Measurements from ENCODE around the gene PFN3.

The PFN3 gene

DNA sequence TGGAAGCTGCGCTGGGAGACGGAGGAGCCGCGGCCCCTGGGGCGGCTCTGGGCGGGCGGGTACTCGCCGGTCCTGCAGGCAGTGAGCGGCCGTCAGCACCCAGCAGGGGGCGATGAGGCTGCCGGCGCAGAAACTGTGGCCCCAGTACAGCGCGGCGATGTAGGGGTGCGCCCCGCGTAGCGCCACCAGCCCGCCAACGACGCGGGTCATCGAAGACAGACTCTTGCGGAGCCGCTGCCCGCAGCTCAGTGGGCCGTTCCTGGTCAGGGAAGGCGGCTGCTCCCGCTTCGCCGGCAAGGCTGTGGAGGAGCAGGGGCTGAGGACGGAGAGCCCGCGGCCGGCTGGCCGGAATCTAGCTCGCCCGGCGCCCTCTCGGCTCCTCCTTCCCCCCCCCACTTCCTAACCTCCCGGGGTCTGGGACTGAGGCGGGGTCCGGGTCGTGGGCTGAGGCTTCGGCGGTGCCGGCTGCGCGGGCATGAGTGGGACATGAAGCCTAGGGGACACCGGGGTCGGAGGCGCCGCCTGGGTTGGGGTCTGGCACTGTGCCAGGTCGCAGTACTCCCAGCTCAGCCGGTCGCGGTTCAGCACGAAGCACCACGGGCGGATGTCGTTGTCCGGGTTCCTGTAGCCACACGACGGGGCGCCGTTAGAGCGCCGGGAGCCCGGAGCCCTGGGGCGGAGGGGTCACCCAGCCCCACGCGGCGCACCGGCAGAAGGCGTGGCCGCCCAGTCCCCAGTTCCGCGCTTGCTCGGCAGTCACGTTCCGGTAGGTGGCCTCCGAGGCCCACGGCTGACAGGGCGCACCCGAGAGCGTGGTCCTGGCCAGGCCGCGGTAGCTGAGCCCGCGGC, 3.6 kb upstream of the PFN3 start:
- peak; percentile 93 for ATAC-seq
- TF ChIP-seq BACH2 (CRISPR knock-in tag; IDR thresholded peaks at IDR 0.05; ENCODE audit: borderline replicate concordance), result no peak
- no peak for TF ChIP-seq CREB5 (CRISPR knock-in tag; IDR thresholded peaks at IDR 0.05; ENCODE audit: low read depth)
- no peak for TF ChIP-seq PPARA (CRISPR knock-in tag; IDR thresholded peaks at IDR 0.05; ENCODE audit: borderline replicate concordance)
- TF ChIP-seq ZFP30 (CRISPR knock-in tag; IDR thresholded peaks at IDR 0.05), result no peak
- TF ChIP-seq GLIS3 (CRISPR knock-in tag; IDR thresholded peaks at IDR 0.05), result no peak
- TF ChIP-seq ZC3H10 (CRISPR knock-in tag; IDR thresholded peaks at IDR 0.05), result no peak
- TF ChIP-seq ISL1 (CRISPR knock-in tag; IDR thresholded peaks at IDR 0.05), result no peak

GRCh38 chr5:177403102-177403791, 2.8 kb upstream of the PFN3 start:
- peak; percentile 10 for ATAC-seq
- TF ChIP-seq BACH2 (CRISPR knock-in tag; IDR thresholded peaks at IDR 0.05; ENCODE audit: borderline replicate concordance) (no peak), TOX (CRISPR knock-in tag; IDR thresholded peaks at IDR 0.05; ENCODE audit: borderline replicate concordance) (no peak), SNAI2 (CRISPR knock-in tag; IDR thresholded peaks at IDR 0.05) (no peak), PPARA (CRISPR knock-in tag; IDR thresholded peaks at IDR 0.05; ENCODE audit: borderline replicate concordance) (no peak), CSDC2 (CRISPR knock-in tag; IDR thresholded peaks at IDR 0.05) (no peak), TCF4 (CRISPR knock-in tag; IDR thresholded peaks at IDR 0.05; ENCODE audit: borderline replicate concordance) (no peak), ZFP30 (CRISPR knock-in tag; IDR thresholded peaks at IDR 0.05) (no peak), ZNF565 (CRISPR knock-in tag; conservative IDR thresholded peaks at IDR 0.05; ENCODE audit: low read depth) (no peak), RARB (CRISPR knock-in tag; IDR thresholded peaks at IDR 0.05) (no peak), ZFP3 (CRISPR knock-in tag; IDR thresholded peaks at IDR 0.05) (no peak)

DNA sequence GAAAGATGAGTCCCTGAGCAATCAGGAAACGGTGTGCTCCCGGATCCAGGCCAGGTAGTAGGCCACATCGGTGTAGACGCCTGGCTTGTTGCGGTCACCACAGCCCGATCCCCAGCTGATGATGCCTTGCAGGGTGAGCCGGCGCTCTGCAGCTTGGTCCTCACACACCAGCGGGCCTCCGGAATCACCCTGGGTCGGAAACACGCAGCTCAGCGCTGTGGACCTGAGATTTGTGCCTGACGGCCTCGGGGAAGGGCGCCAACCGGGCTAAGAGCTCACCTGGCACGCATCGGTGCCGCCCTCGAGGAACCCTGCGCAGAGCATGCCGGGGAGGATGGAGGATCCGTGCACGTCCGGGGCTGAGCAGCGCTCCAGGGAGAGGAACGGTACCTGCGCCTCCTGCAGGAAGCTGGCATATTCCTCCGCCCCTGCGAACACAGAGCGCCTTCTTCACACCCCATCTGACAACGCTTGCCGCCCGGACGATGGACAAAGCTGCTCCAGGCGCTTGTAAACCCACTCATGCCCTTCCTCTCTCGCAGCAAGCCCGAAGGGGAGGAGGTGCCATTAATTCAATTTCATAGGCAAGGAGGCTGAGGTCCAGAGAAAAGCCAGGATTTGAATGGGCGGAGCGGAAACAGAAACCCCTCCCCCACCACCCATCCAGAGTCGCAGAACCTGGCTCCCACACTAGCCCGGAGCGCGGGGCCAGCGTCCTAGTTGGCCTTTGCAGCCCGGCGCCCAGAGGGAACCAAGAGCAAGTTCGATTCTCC, 2.0 kb upstream of the PFN3 start:
- peak; percentile 44 for ATAC-seq
- TF ChIP-seq, protein P1, sequence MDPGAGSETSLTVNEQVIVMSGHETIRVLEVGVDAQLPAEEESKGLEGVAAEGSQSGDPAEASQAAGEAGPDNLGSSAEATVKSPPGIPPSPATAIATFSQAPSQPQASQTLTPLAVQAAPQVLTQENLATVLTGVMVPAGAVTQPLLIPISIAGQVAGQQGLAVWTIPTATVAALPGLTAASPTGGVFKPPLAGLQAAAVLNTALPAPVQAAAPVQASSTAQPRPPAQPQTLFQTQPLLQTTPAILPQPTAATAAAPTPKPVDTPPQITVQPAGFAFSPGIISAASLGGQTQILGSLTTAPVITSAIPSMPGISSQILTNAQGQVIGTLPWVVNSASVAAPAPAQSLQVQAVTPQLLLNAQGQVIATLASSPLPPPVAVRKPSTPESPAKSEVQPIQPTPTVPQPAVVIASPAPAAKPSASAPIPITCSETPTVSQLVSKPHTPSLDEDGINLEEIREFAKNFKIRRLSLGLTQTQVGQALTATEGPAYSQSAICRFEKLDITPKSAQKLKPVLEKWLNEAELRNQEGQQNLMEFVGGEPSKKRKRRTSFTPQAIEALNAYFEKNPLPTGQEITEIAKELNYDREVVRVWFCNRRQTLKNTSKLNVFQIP (CRISPR knock-in tag; IDR thresholded peaks at IDR 0.05; ENCODE audit: borderline replicate concordance, low read depth), result no peak
- TF ChIP-seq ARNTL (CRISPR knock-in tag; IDR thresholded peaks at IDR 0.05; ENCODE audit: borderline replicate concordance, low read depth), result no peak
- TF ChIP-seq OSR1 (CRISPR knock-in tag; IDR thresholded peaks at IDR 0.05), result no peak
- no peak for TF ChIP-seq ZFP3 (CRISPR knock-in tag; IDR thresholded peaks at IDR 0.05)
- TF ChIP-seq, protein P2, sequence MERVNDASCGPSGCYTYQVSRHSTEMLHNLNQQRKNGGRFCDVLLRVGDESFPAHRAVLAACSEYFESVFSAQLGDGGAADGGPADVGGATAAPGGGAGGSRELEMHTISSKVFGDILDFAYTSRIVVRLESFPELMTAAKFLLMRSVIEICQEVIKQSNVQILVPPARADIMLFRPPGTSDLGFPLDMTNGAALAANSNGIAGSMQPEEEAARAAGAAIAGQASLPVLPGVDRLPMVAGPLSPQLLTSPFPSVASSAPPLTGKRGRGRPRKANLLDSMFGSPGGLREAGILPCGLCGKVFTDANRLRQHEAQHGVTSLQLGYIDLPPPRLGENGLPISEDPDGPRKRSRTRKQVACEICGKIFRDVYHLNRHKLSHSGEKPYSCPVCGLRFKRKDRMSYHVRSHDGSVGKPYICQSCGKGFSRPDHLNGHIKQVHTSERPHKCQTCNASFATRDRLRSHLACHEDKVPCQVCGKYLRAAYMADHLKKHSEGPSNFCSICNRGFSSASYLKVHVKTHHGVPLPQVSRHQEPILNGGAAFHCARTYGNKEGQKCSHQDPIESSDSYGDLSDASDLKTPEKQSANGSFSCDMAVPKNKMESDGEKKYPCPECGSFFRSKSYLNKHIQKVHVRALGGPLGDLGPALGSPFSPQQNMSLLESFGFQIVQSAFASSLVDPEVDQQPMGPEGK (CRISPR knock-in tag; IDR thresholded peaks at IDR 0.05; ENCODE audit: borderline replicate concordance), result no peak
- TF ChIP-seq TCF4 (CRISPR knock-in tag; IDR thresholded peaks at IDR 0.05; ENCODE audit: borderline replicate concordance), result no peak
- TF ChIP-seq SNAI2 (CRISPR knock-in tag; IDR thresholded peaks at IDR 0.05), result no peak
- TF ChIP-seq ZFP30 (CRISPR knock-in tag; IDR thresholded peaks at IDR 0.05), result no peak
- TF ChIP-seq ZNF70 (CRISPR knock-in tag; IDR thresholded peaks at IDR 0.05), result no peak
- TF ChIP-seq, protein P3, sequence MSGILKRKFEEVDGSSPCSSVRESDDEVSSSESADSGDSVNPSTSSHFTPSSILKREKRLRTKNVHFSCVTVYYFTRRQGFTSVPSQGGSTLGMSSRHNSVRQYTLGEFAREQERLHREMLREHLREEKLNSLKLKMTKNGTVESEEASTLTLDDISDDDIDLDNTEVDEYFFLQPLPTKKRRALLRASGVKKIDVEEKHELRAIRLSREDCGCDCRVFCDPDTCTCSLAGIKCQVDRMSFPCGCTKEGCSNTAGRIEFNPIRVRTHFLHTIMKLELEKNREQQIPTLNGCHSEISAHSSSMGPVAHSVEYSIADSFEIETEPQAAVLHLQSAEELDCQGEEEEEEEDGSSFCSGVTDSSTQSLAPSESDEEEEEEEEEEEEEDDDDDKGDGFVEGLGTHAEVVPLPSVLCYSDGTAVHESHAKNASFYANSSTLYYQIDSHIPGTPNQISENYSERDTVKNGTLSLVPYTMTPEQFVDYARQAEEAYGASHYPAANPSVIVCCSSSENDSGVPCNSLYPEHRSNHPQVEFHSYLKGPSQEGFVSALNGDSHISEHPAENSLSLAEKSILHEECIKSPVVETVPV (CRISPR knock-in tag; IDR thresholded peaks at IDR 0.05), result no peak
- TF ChIP-seq BACH2 (CRISPR knock-in tag; IDR thresholded peaks at IDR 0.05; ENCODE audit: borderline replicate concordance), result no peak
- TF ChIP-seq GLIS3 (CRISPR knock-in tag; IDR thresholded peaks at IDR 0.05), result no peak
- TF ChIP-seq CREB5 (CRISPR knock-in tag; IDR thresholded peaks at IDR 0.05; ENCODE audit: low read depth), result no peak
- no peak for TF ChIP-seq ZC3H10 (CRISPR knock-in tag; IDR thresholded peaks at IDR 0.05)
- no peak for TF ChIP-seq ZNF565 (CRISPR knock-in tag; conservative IDR thresholded peaks at IDR 0.05; ENCODE audit: low read depth)
- TF ChIP-seq ZNF8 (CRISPR knock-in tag; IDR thresholded peaks at IDR 0.05), result no peak
- TF ChIP-seq TSHZ2 (CRISPR knock-in tag; IDR thresholded peaks at IDR 0.05), result no peak
- TF ChIP-seq CSDC2 (CRISPR knock-in tag; IDR thresholded peaks at IDR 0.05), result no peak

Measured in SK-N-SH treated with all-trans-retinoic acid at 6 μM for 48 hours (cell line).